AML-193 (cell line): ENCODE measurements around the gene DIP2B.

ENCODE experiments used
- DNase-seq, 2 experiments: peaks; one replicate each; lab custom pipeline; 2025; lab: John Stamatoyannopoulos, UW

Gene DIP2B

GRCh38 chr12:50612882-50613281 is 108.1 kb downstream of the DIP2B start:
- DNase-seq = no peak

GRCh38 chr12:50613463-50613862 is 108.7 kb downstream of the DIP2B start:
- DNase-seq = no peak

GRCh38 chr12:50614167-50614759 is 109.5 kb downstream of the DIP2B start:
- no peak for DNase-seq

GRCh38 chr12:50615145-50615906 is 110.5 kb downstream of the DIP2B start:
- DNase-seq = no peak

GRCh38 chr12:50615907-50616296 is 111.1 kb downstream of the DIP2B start:
- no peak for DNase-seq

GRCh38 chr12:50617657-50618056 is 112.9 kb downstream of the DIP2B start:
- DNase-seq = no peak

GRCh38 chr12:50618864-50619609 is 114.3 kb downstream of the DIP2B start:
- DNase-seq = no peak

- no peak for DNase-seq
Measured at GRCh38 chr12:50619610-50619958, 114.8 kb downstream of the DIP2B start.

- no peak for DNase-seq
Measured at GRCh38 chr12:50620109-50620977, 115.6 kb downstream of the DIP2B start.

- no peak for DNase-seq
Measured at GRCh38 chr12:50620978-50621360, 116.2 kb downstream of the DIP2B start.

GRCh38 chr12:50621399-50622300 is 116.9 kb downstream of the DIP2B start:
- DNase-seq = no peak

- no peak for DNase-seq
Measured at GRCh38 chr12:50625029-50625925, 120.5 kb downstream of the DIP2B start.

GRCh38 chr12:50626026-50626425 is 121.2 kb downstream of the DIP2B start:
- peak; percentile 58 to 69 for DNase-seq

GRCh38 chr12:50627491-50627890 is 122.7 kb downstream of the DIP2B start:
- no peak for DNase-seq

- DNase-seq = no peak
Measured at GRCh38 chr12:50628394-50628793, 123.6 kb downstream of the DIP2B start.

GRCh38 chr12:50633955-50634354 is 129.2 kb downstream of the DIP2B start:
- DNase-seq = no peak

- DNase-seq = no peak
Measured at GRCh38 chr12:50634379-50634778, 129.6 kb downstream of the DIP2B start.

GRCh38 chr12:50635364-50635763 is 130.6 kb downstream of the DIP2B start:
- DNase-seq = no peak

GRCh38 chr12:50635857-50636256 is 131.1 kb downstream of the DIP2B start:
- no peak for DNase-seq

GRCh38 chr12:50636505-50636904 is 131.7 kb downstream of the DIP2B start:
- DNase-seq = no peak
